LNCaP clone FGC (cell line): Measurements from ENCODE around the gene NEK10.

Experiments
- DNase-seq: peaks from one replicate; pipeline ENCODE4 v3.0.0-alpha.2; 2011; ENCODE audit warnings: low read depth
- H3K4me3 ChIP-seq: 2 replicates; pipeline ENCODE4 v1.5.1; 2011; ENCODE audit warnings: mild to moderate bottlenecking, low read depth, low read length, control low read depth
- TF ChIP-seq, protein P1 (sequence below): IDR thresholded peaks from 2 replicates; pipeline ENCODE4 v1.5.1; 2012; ENCODE audit warnings: mild to moderate bottlenecking; ENCODE audit not compliant: control insufficient read depth, insufficient read depth; ENCODE audit errors: extremely low read depth

Gene NEK10

GRCh38 chr3:27349832-27350231 lies 19.4 kb downstream of the NEK10 start:
- TF ChIP-seq, protein P1, sequence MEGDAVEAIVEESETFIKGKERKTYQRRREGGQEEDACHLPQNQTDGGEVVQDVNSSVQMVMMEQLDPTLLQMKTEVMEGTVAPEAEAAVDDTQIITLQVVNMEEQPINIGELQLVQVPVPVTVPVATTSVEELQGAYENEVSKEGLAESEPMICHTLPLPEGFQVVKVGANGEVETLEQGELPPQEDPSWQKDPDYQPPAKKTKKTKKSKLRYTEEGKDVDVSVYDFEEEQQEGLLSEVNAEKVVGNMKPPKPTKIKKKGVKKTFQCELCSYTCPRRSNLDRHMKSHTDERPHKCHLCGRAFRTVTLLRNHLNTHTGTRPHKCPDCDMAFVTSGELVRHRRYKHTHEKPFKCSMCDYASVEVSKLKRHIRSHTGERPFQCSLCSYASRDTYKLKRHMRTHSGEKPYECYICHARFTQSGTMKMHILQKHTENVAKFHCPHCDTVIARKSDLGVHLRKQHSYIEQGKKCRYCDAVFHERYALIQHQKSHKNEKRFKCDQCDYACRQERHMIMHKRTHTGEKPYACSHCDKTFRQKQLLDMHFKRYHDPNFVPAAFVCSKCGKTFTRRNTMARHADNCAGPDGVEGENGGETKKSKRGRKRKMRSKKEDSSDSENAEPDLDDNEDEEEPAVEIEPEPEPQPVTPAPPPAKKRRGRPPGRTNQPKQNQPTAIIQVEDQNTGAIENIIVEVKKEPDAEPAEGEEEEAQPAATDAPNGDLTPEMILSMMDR, result no peak
- H3K4me3 ChIP-seq, result no peak overlapping the region

GRCh38 chr3:27345959-27346865 lies 23.0 kb downstream of the NEK10 start:
- TF ChIP-seq, protein P1, result no peak
- no peak overlapping the region for H3K4me3 ChIP-seq
- DNase-seq, result no peak

More at GRCh38 chr3:27349832-27350231, 19.4 kb downstream of the NEK10 start:
- DNase-seq, result no peak

DNA sequence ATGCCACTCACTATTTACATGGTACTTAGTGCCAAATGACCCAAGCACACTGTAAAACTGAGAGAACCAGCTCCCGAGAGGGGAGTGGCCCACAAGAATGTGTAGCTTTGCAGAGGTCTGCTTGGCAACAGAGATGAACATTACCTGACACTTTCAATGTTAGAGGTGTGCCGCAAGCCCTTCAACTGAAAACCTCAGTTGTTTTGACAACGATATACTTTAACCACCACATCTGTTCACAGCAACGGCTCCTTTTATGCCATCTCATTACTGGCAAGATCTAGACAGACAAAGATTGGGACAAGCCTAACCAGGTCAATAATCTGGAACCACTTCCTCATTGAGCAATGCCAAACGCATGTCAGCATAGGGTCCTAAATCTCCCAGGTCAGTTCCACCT lies 23.7 kb downstream of the NEK10 start:
- TF ChIP-seq, protein P1, result no peak
- no peak overlapping the region for H3K4me3 ChIP-seq
- no peak for DNase-seq

GRCh38 chr3:27345045-27345444 lies 24.1 kb downstream of the NEK10 start:
- DNase-seq, result no peak
- H3K4me3 ChIP-seq, result no peak overlapping the region
- TF ChIP-seq, protein P1, result no peak

- no peak overlapping the region for H3K4me3 ChIP-seq
- TF ChIP-seq, protein P1, result no peak
- DNase-seq, result no peak
Observed at GRCh38 chr3:27344192-27344591, 25.0 kb downstream of the NEK10 start.

DNA sequence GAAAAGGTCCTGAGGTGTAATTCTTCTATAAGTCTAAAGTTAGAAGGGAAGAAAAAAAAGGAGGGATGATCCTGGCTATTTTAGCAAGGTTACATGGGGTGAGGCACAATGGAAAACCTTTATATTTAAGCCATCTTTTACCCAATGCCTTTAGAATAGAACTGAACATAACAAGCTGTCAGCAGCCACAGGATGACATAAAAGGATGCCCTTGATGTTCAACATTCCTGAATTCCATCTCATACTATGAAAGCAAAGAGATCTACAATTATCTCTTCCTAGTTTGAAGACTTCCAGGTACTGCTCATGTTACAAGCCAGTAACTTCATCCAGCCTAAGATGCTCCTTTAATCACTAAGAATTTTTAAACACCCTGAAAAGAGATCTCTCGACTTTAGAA lies 26.9 kb downstream of the NEK10 start:
- DNase-seq, result no peak
- H3K4me3 ChIP-seq, result no peak overlapping the region
- TF ChIP-seq, protein P1, result no peak
